Measurements from ENCODE around the gene DROSHA. TPM values are rescaled to one million over a fixed set of nuclear protein-coding genes. Genes with fewer than 3 reads are reported as not detected.

DROSHA gene
- total and polyA plus RNA-seq, 2 of the 4 experiments (the other 2 are of a cell fraction) = 36.4 to 36.5 TPM

DNA sequence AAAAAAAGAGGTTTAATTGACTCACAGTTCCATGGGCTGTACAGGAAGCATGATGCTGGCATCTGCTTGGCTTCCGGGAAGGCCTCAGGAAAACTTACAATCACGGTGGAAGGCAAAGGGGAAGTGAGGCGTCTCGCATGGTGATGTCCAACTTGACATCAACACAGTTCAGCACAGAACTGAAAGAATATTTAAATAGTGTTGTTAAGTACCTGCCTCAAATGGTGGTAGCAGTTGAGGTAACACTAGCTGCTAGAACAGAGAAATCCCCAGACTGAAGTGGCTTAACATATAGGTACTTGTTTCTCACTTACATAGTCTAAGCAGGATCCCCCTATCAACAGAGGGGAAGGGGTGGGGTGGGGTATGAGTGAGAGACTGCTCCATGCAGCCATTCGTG, 141.6 kb downstream of the DROSHA start:
- intact Hi-C loops (cut with micrococcal nuclease) (no loop called here), in situ Hi-C loops (cut with MboI; ENCODE audit: low sequenced_read_pairs) (no loop called here), dilution Hi-C loops (cut with HindIII; ENCODE audit: low sequenced_read_pairs, unreplicated experiment) (no loop called here)
- no peak overlapping the region for H2AK5ac ChIP-seq (ENCODE audit: low read depth, low read length)
- POLR2A ChIA-PET (ENCODE audit: unreplicated experiment) = no interaction called here
- H3K4me2 ChIP-seq (ENCODE audit: low read depth, low read length) = no peak overlapping the region
- H3K9me3 ChIP-seq (ENCODE audit: control insufficient read depth, insufficient read depth, low read length) = peaks cover 13% of the 10 kb centered on the region
- H3K56ac ChIP-seq (ENCODE audit: extremely low read depth, insufficient read depth, low read length) = no peak overlapping the region
- H3K4me1 ChIP-seq (ENCODE audit: control insufficient read depth, insufficient read depth, low read length) = no peaks in the 10 kb centered on the region
- H3K9ac ChIP-seq (ENCODE audit: low read depth, low read length) = no peak overlapping the region
- no peaks in the 10 kb centered on the region for H4K20me1 ChIP-seq (ENCODE audit: insufficient read depth, low read length)
- no peak overlapping the region for H2BK15ac ChIP-seq (ENCODE audit: low read depth, low read length)
- H3K79me1 ChIP-seq (ENCODE audit: low read depth in 1 of 2, low read length in 2 of 2) = no peaks in the 10 kb centered on the region
- no peak overlapping the region for H2BK5ac ChIP-seq (ENCODE audit: low read depth, low read length, poor library complexity, severe bottlenecking)
- H2AFZ ChIP-seq (replicated peaks; ENCODE audit: low read length, poor library complexity) = no peak overlapping the region
- no peak overlapping the region for H2BK120ac ChIP-seq (ENCODE audit: low read depth, low read length)
- BruUV-seq (replicated peaks) = no TSS peak
- no peaks in the 10 kb centered on the region for H3K9me1 ChIP-seq (ENCODE audit: insufficient read depth, low read length)
- H3K27ac ChIP-seq (ENCODE audit: insufficient read depth, low read length) = no peak overlapping the region
- H3K27me3 ChIP-seq (ENCODE audit: control insufficient read depth, insufficient read depth, low read length) = no peaks in the 10 kb centered on the region
- no peak overlapping the region for H4K91ac ChIP-seq (ENCODE audit: insufficient read depth, low read depth, low read length)
- no peak overlapping the region for H2AK9ac ChIP-seq (replicated peaks; ENCODE audit: low read depth, low read length, poor library complexity)
- CTCF ChIA-PET = interaction anchor here (0.6 kb wide), 1 partner anchor 701 kb away, joined by 6 read pairs; no protein-coding TSS in a partner anchor
- H3K36me3 ChIP-seq (ENCODE audit: control insufficient read depth, insufficient read depth, low read length) = no peaks in the 10 kb centered on the region
- ATAC-seq (ENCODE audit: low read depth) = no peak
- no peak overlapping the region for H3K18ac ChIP-seq (ENCODE audit: low read depth, low read length)
- no peak for DNase-seq
- no peak overlapping the region for H3K4me3 ChIP-seq (ENCODE audit: insufficient read depth, low read depth, low read length)
- H4K5ac ChIP-seq (ENCODE audit: low read depth, low read length) = no peak overlapping the region
- WGBS, 2 experiments (ENCODE audit: extremely low coverage in 2 of 2, insufficient read length in 1 of 2) = no CpG with 5 or more reads among the region's 5 CpGs
- no peak overlapping the region for H2BK20ac ChIP-seq (ENCODE audit: low read depth, low read length)
- H4K8ac ChIP-seq (ENCODE audit: low read depth in 2 of 2, low read length in 2 of 2) = no peak overlapping the region
- no peak overlapping the region for H3K14ac ChIP-seq (replicated peaks; ENCODE audit: low read depth, low read length)
- TF ChIP-seq RFX5 (IDR thresholded peaks at IDR 0.05; ENCODE audit: low read depth, low read length) = no peak
- TF ChIP-seq MAFK (IDR thresholded peaks at IDR 0.05; ENCODE audit: low read depth, low read length) = no peak
- no peak for TF ChIP-seq RCOR1 (IDR thresholded peaks at IDR 0.05; ENCODE audit: insufficient replicate concordance, low read length)
- TF ChIP-seq MXI1 (IDR thresholded peaks at IDR 0.05; ENCODE audit: borderline replicate concordance, low read depth, low read length) = no peak
- no peak for TF ChIP-seq MAZ (IDR thresholded peaks at IDR 0.05; ENCODE audit: borderline replicate concordance, low read depth, low read length)
- TF ChIP-seq SMC3 (IDR thresholded peaks at IDR 0.05; ENCODE audit: low read depth, low read length) = no peak
- TF ChIP-seq, protein P1, sequence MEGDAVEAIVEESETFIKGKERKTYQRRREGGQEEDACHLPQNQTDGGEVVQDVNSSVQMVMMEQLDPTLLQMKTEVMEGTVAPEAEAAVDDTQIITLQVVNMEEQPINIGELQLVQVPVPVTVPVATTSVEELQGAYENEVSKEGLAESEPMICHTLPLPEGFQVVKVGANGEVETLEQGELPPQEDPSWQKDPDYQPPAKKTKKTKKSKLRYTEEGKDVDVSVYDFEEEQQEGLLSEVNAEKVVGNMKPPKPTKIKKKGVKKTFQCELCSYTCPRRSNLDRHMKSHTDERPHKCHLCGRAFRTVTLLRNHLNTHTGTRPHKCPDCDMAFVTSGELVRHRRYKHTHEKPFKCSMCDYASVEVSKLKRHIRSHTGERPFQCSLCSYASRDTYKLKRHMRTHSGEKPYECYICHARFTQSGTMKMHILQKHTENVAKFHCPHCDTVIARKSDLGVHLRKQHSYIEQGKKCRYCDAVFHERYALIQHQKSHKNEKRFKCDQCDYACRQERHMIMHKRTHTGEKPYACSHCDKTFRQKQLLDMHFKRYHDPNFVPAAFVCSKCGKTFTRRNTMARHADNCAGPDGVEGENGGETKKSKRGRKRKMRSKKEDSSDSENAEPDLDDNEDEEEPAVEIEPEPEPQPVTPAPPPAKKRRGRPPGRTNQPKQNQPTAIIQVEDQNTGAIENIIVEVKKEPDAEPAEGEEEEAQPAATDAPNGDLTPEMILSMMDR (conservative IDR thresholded peaks at IDR 0.05; ENCODE audit: low read depth, low read length) = no peak
- TF ChIP-seq, protein P2, sequence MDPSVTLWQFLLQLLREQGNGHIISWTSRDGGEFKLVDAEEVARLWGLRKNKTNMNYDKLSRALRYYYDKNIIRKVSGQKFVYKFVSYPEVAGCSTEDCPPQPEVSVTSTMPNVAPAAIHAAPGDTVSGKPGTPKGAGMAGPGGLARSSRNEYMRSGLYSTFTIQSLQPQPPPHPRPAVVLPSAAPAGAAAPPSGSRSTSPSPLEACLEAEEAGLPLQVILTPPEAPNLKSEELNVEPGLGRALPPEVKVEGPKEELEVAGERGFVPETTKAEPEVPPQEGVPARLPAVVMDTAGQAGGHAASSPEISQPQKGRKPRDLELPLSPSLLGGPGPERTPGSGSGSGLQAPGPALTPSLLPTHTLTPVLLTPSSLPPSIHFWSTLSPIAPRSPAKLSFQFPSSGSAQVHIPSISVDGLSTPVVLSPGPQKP (IDR thresholded peaks at IDR 0.05; ENCODE audit: borderline replicate concordance, low read depth, low read length) = no peak
- TF ChIP-seq POLR2A (IDR thresholded peaks at IDR 0.05; ENCODE audit: low read depth, low read length) = no peak
- no peak for TF ChIP-seq CHD1 (IDR thresholded peaks at IDR 0.05; ENCODE audit: low read depth, low read length)
- TF ChIP-seq, protein P3, sequence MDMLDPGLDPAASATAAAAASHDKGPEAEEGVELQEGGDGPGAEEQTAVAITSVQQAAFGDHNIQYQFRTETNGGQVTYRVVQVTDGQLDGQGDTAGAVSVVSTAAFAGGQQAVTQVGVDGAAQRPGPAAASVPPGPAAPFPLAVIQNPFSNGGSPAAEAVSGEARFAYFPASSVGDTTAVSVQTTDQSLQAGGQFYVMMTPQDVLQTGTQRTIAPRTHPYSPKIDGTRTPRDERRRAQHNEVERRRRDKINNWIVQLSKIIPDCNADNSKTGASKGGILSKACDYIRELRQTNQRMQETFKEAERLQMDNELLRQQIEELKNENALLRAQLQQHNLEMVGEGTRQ (IDR thresholded peaks at IDR 0.05; ENCODE audit: low read depth, low read length) = no peak
- no peak for TF ChIP-seq CEBPB (IDR thresholded peaks at IDR 0.05; ENCODE audit: low read depth, low read length)
- H3K23ac ChIP-seq (ENCODE audit: low read depth, low read length) = no peak overlapping the region
- no peak overlapping the region for H3K4ac ChIP-seq (ENCODE audit: low read depth, low read length)
